ENCODE results near the gene IMPDH1. TPM values are rescaled to one million over a fixed set of nuclear protein-coding genes. Genes with fewer than 3 reads are reported as not detected.

The IMPDH1 gene
- total and polyA plus RNA-seq, 2 donors, result 11.3 to 27.2 TPM

DNA sequence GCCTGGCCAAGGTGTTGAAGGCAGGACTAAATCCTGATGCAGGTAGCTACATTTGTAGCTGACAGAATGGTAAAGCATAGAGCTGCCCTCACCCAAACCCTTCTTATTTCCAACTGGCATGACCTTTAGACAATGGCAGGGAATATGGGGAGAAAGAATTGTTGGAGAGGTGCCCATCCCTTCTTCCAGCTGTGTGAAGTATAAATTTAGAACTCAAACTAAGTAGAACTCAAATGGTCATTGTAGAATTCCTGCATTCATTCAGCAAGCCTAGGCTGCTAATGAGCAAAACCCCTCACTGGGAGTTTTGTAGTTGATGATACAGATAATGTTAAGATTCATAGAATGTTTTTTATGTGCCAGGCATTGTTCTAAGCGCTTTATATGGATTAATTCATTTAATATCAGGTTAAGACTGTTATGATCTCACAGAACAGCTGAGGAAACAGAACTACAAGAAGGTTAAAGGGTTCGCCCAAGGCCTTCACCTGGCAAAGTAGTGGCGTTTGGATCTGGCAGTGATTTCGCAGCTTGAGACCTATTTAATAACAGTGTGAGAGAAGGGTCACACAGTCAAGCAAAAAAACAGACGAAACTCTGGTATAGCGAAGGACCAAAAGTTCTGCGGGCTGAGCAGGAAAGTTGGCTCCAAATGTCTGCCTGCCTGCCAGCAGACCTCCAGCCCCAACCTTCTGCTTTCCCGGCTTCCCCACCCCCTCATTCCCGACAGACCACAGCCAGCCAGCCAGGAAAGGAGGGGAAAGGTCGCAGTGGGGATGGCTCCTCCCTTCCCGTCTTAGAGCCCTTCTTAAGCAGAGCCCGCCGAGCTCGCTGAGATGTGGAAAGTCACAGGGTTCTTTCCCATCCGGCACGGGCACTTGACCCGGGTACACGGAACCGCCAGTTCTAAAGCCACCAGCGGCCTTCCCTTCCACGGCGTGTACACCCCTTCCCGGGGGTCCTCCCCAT lies 44.3 kb upstream of the IMPDH1 start:
- H3K27me3 ChIP-seq (ENCODE audit: control insufficient read depth in 2 of 2, insufficient read depth in 1 of 2, low read length in 1 of 2), result peaks cover 2 to 25% of the 10 kb centered on the region in 2 donors
- peak in 1 of 9 donors; percentile 16 for DNase-seq (ENCODE audit: low read depth in 6 of 9, low spot score in 9 of 9)
- peak overlapping the region; percentile 51 to 67 for H3K27ac ChIP-seq (ENCODE audit: low read depth in 1 of 2, low read length in 1 of 2)
- peaks cover 3% of the 10 kb centered on the region in 2 donors for H3K36me3 ChIP-seq (ENCODE audit: control insufficient read depth in 2 of 2, insufficient read depth in 2 of 2, low read length in 1 of 2)
- H3K4me1 ChIP-seq (ENCODE audit: control insufficient read depth in 2 of 2, insufficient read depth in 2 of 2, low read length in 2 of 2), result peaks cover 13 to 21% of the 10 kb centered on the region in 2 donors
- no peaks in the 10 kb centered on the region for H3K9me3 ChIP-seq (ENCODE audit: control insufficient read depth in 2 of 2, insufficient read depth in 1 of 2, low read length in 1 of 2)
- no peak overlapping the region for H3K4me3 ChIP-seq (ENCODE audit: low read length in 2 of 2)
- 86% methylated on average over 23 of the region's 23 CpGs for WGBS

DNA sequence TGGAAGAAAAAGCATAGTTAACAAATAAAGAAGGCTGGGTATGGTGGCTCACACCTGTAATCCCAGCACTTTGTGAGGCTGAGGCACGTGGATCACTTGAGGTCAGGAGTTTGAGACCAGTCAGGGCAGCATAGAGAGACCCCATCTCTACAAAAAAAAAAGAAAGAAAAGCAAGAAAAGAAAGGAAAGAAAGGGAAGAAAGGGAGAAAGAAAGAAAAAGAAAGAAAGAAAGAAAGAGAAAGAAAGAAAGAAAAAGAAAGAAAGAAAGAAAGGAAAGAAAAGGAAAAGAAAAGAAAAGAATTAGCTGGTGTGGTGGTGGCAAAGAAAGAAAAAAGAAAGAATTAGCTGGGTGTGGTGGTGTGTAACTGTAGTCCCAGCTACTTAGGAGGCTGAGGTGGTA lies 42.8 kb upstream of the IMPDH1 start:
- WGBS, result 88% methylated on average over 1 of the region's 1 CpG
- H3K4me1 ChIP-seq (ENCODE audit: control insufficient read depth in 2 of 2, insufficient read depth in 2 of 2, low read length in 2 of 2), result peaks cover 10 to 21% of the 10 kb centered on the region in 2 donors
- H3K27me3 ChIP-seq (ENCODE audit: control insufficient read depth in 2 of 2, insufficient read depth in 1 of 2, low read length in 1 of 2), result peaks cover 2 to 25% of the 10 kb centered on the region in 2 donors
- no peak for DNase-seq (ENCODE audit: low read depth in 6 of 9, low spot score in 9 of 9)
- no peak overlapping the region for H3K4me3 ChIP-seq (ENCODE audit: low read length in 2 of 2)
- no peak overlapping the region for H3K27ac ChIP-seq (ENCODE audit: low read depth in 1 of 2, low read length in 1 of 2)
- H3K9me3 ChIP-seq (ENCODE audit: control insufficient read depth in 2 of 2, insufficient read depth in 1 of 2, low read length in 1 of 2), result no peaks in the 10 kb centered on the region
- H3K36me3 ChIP-seq (ENCODE audit: control insufficient read depth in 2 of 2, insufficient read depth in 2 of 2, low read length in 1 of 2), result peaks cover 0 to 3% of the 10 kb centered on the region in 2 donors

DNA sequence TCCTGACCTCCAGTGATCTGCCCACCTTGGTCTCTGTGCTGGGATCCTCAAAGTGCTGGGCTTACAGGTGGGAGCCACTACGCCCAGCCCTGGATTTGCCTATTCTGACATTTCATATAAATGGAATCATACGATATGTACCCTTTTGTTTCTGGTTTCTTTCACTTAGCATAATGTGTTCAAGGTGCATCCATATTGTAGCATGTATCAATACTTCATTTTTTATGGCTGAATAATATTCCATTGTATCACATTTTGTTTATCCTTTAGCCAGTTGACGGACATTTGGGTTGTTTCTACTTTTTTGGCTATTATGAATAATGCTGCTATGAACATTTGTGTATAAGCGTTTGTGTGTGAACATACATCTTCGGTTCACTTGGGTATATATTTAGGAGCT lies 41.1 kb upstream of the IMPDH1 start:
- Histone ChIP-seq H3K27me3 (ENCODE audit: control insufficient read depth in 2 of 2, insufficient read depth in 1 of 2, low read length in 1 of 2) (peaks cover 2 to 25% of the 10 kb centered on the region in 2 donors), H3K9me3 (ENCODE audit: control insufficient read depth in 2 of 2, insufficient read depth in 1 of 2, low read length in 1 of 2) (no peaks in the 10 kb centered on the region), H3K27ac (ENCODE audit: low read depth in 1 of 2, low read length in 1 of 2) (no peak overlapping the region), H3K4me1 (ENCODE audit: control insufficient read depth in 2 of 2, insufficient read depth in 2 of 2, low read length in 2 of 2) (peaks cover 4 to 10% of the 10 kb centered on the region in 2 donors), H3K4me3 (ENCODE audit: low read length in 2 of 2) (no peak overlapping the region), H3K36me3 (ENCODE audit: control insufficient read depth in 2 of 2, insufficient read depth in 2 of 2, low read length in 1 of 2) (no peaks in the 10 kb centered on the region)
- no peak for DNase-seq (ENCODE audit: low read depth in 6 of 9, low spot score in 9 of 9)
- WGBS, result 96% methylated on average over 5 of the region's 5 CpGs

DNA sequence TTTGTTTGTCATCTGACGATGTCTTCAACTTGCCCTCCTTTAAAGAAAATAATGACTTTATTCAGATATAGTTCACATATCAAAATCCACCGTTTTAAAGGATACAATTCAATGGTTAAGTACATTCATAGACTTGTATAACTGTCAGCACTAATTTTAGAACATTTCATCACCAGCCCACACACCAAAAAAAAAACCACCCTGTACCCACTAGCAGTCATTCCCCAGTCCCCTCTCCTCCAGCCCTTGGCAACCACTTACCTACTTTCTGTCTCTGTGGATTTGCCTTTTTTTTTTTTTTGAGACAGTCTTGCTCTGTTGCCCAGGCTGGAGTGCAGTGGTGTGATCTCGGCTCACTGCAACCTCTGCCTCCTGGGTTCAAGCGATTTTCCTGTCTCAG lies 40.6 kb upstream of the IMPDH1 start:
- no peak for DNase-seq (ENCODE audit: low read depth in 6 of 9, low spot score in 9 of 9)
- Histone ChIP-seq H3K36me3 (ENCODE audit: control insufficient read depth in 2 of 2, insufficient read depth in 2 of 2, low read length in 1 of 2) (no peaks in the 10 kb centered on the region), H3K4me3 (ENCODE audit: low read length in 2 of 2) (no peak overlapping the region), H3K27me3 (ENCODE audit: control insufficient read depth in 2 of 2, insufficient read depth in 1 of 2, low read length in 1 of 2) (peaks cover 2 to 25% of the 10 kb centered on the region in 2 donors), H3K9me3 (ENCODE audit: control insufficient read depth in 2 of 2, insufficient read depth in 1 of 2, low read length in 1 of 2) (no peaks in the 10 kb centered on the region), H3K4me1 (ENCODE audit: control insufficient read depth in 2 of 2, insufficient read depth in 2 of 2, low read length in 2 of 2) (peaks cover 4 to 9% of the 10 kb centered on the region in 2 donors), H3K27ac (ENCODE audit: low read depth in 1 of 2, low read length in 1 of 2) (no peak overlapping the region)
- WGBS, result 81% methylated on average over 4 of the region's 4 CpGs

DNA sequence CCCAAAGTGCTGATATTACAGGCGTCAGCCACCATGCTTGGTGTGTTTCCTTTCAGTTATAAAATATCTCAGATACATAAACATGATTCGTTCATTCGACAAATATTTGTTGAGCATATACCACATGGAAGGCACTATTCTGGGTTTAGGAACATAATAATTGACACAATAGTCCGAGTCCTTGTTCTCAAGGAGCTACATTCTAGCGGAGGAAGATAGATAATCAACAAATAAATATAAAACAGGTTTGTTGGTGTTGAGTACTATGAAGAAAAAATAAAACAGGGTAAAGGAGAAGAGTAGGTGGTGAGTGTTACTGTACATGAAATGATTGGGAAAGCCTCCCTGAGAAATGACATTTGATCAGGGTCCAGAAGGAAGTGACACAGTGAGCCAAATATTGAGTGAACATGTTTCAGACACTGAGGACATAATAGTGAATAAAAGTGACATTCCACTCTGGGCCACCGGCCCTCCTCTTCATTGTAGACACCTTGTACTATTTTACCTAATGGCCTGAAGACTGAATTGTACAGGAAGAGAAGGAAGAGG lies 39.0 kb upstream of the IMPDH1 start:
- DNase-seq (ENCODE audit: low read depth in 6 of 9, low spot score in 9 of 9), result no peak
- 96% methylated on average over 6 of the region's 6 CpGs for WGBS
- H3K4me3 ChIP-seq (ENCODE audit: low read length in 2 of 2), result no peak overlapping the region
- no peaks in the 10 kb centered on the region for H3K4me1 ChIP-seq (ENCODE audit: control insufficient read depth in 2 of 2, insufficient read depth in 2 of 2, low read length in 2 of 2)
- peaks cover 0 to 13% of the 10 kb centered on the region in 2 donors for H3K27me3 ChIP-seq (ENCODE audit: control insufficient read depth in 2 of 2, insufficient read depth in 1 of 2, low read length in 1 of 2)
- H3K9me3 ChIP-seq (ENCODE audit: control insufficient read depth in 2 of 2, insufficient read depth in 1 of 2, low read length in 1 of 2), result no peaks in the 10 kb centered on the region
- H3K27ac ChIP-seq (ENCODE audit: low read depth in 1 of 2, low read length in 1 of 2), result no peak overlapping the region
- H3K36me3 ChIP-seq (ENCODE audit: control insufficient read depth in 2 of 2, insufficient read depth in 2 of 2, low read length in 1 of 2), result no peaks in the 10 kb centered on the region

DNA sequence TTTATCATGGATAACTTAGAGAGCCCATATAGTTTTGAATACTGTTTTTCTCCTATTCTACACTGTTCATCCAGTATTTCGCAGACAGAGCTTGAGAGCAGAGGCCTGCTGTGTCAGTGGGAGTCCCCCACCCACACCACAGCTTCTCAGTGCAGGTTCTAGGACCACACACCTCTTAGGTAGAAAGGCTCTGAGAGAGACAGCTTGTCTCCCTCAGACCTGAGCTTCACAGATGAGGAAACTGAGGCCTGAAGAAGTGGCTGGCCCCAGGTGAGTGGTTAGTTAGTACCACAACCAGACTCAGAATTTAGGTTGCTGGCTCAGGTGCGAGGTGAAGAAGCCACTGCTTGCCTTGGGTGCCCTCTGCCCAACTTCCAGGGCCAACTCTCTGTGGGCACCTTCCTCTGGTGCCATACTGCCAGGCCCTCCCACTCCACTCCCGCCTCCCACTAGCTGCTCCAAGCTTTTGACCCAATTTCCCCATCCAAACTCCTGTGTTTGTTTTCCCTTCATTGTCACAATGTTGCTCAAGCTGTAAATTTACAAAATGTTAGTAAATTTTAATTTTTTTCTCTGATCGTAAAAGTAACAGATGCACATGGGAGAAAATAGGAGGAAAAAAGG lies 38.3 kb upstream of the IMPDH1 start:
- H3K4me1 ChIP-seq (ENCODE audit: control insufficient read depth in 2 of 2, insufficient read depth in 2 of 2, low read length in 2 of 2), result no peaks in the 10 kb centered on the region
- 73% methylated on average over 4 of the region's 4 CpGs for WGBS
- H3K27ac ChIP-seq (ENCODE audit: low read depth in 1 of 2, low read length in 1 of 2), result no peak overlapping the region
- DNase-seq (ENCODE audit: low read depth in 6 of 9, low spot score in 9 of 9), result no peak
- H3K9me3 ChIP-seq (ENCODE audit: control insufficient read depth in 2 of 2, insufficient read depth in 1 of 2, low read length in 1 of 2), result no peaks in the 10 kb centered on the region
- H3K36me3 ChIP-seq (ENCODE audit: control insufficient read depth in 2 of 2, insufficient read depth in 2 of 2, low read length in 1 of 2), result no peaks in the 10 kb centered on the region
- no peak overlapping the region for H3K4me3 ChIP-seq (ENCODE audit: low read length in 2 of 2)
- H3K27me3 ChIP-seq (ENCODE audit: control insufficient read depth in 2 of 2, insufficient read depth in 1 of 2, low read length in 1 of 2), result peaks cover 0 to 6% of the 10 kb centered on the region in 2 donors

DNA sequence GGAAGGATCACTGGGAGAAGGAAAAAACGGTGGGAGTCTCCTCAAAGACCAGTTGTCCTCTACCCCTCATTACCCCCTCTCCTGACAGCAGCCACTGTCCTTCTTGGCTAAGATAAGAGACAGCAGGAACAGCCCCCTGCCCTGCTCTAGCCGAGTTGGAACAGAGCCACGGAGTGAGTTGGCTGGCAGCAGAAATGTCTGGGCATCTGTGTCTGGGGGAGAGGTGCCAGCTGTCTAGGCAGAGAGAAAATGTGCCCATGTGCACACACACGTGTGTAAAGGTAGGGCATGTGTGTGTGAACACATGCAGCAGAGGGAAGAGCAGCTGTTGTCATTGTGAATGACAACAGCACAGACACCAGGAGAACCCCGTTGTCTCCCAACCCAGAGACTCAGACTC lies 36.5 kb upstream of the IMPDH1 start:
- DNase-seq (ENCODE audit: low read depth in 6 of 9, low spot score in 9 of 9), result no peak
- 88% methylated on average over 5 of the region's 5 CpGs for WGBS
- H3K4me1 ChIP-seq (ENCODE audit: control insufficient read depth in 2 of 2, insufficient read depth in 2 of 2, low read length in 2 of 2), result no peaks in the 10 kb centered on the region
- H3K4me3 ChIP-seq (ENCODE audit: low read length in 2 of 2), result no peak overlapping the region
- H3K27ac ChIP-seq (ENCODE audit: low read depth in 1 of 2, low read length in 1 of 2), result no peak overlapping the region
- H3K9me3 ChIP-seq (ENCODE audit: control insufficient read depth in 2 of 2, insufficient read depth in 1 of 2, low read length in 1 of 2), result no peaks in the 10 kb centered on the region
- peaks cover 0 to 2% of the 10 kb centered on the region in 2 donors for H3K27me3 ChIP-seq (ENCODE audit: control insufficient read depth in 2 of 2, insufficient read depth in 1 of 2, low read length in 1 of 2)
- no peaks in the 10 kb centered on the region for H3K36me3 ChIP-seq (ENCODE audit: control insufficient read depth in 2 of 2, insufficient read depth in 2 of 2, low read length in 1 of 2)

DNA sequence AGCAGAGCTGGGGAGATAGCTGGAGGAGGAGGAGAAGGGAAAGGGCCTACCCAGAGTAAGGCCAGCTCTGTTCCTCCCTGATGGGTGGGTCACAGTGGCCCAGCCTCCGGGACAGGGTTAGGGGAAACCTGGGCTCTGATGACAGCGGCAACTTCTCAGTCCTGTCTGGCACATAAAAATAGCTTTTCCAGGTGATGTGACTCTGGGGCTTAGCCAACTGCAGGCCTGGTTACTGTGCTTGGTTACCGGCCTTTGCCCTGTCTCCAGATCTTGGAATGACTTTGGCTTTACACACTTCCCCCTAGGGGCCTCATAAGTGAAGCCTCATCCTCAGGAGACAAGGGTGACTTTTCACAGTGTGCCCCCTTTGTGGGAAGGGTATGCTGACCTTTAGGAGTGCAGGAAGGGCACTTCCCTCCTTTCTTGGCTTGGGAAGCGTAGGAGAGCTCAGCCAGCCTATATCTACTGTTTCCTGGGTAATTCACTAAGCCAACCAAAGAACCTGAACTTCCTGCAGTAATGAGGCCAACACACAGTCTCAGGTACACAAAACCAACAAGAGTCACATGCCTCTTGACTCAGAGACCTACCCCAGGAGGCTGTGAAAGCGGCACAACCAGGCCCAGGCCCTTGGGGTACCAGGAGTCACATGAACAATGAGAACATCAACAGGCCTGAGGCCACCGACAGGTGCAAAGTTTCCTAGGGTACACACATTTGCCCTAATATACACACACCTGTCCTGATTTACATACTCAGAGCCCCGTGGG lies 34.2 kb upstream of the IMPDH1 start:
- no peaks in the 10 kb centered on the region for H3K27me3 ChIP-seq (ENCODE audit: control insufficient read depth in 2 of 2, insufficient read depth in 1 of 2, low read length in 1 of 2)
- H3K4me1 ChIP-seq (ENCODE audit: control insufficient read depth in 2 of 2, insufficient read depth in 2 of 2, low read length in 2 of 2), result no peaks in the 10 kb centered on the region
- DNase-seq (ENCODE audit: low read depth in 6 of 9, low spot score in 9 of 9), result no peak
- H3K36me3 ChIP-seq (ENCODE audit: control insufficient read depth in 2 of 2, insufficient read depth in 2 of 2, low read length in 1 of 2), result no peaks in the 10 kb centered on the region
- WGBS, result 95% methylated on average over 7 of the region's 7 CpGs
- no peak overlapping the region for H3K4me3 ChIP-seq (ENCODE audit: low read length in 2 of 2)
- no peaks in the 10 kb centered on the region for H3K9me3 ChIP-seq (ENCODE audit: control insufficient read depth in 2 of 2, insufficient read depth in 1 of 2, low read length in 1 of 2)
- no peak overlapping the region for H3K27ac ChIP-seq (ENCODE audit: low read depth in 1 of 2, low read length in 1 of 2)

Measured in thymus (tissue), 11 donors.